GM10266 (cell line): ENCODE data around the gene NTSR1.

Source experiments
- DNase-seq: peaks from one replicate; pipeline ENCODE4 v3.0.0; 2012; ENCODE audit errors: extremely low spot score
- TF ChIP-seq, protein P1 (sequence below): IDR thresholded peaks from 2 replicates; pipeline ENCODE4 v1.5.1; 2012; ENCODE audit warnings: mild to moderate bottlenecking, low read depth; ENCODE audit not compliant: control insufficient read depth, insufficient read depth; ENCODE audit errors: missing control alignments

The NTSR1 gene

DNA sequence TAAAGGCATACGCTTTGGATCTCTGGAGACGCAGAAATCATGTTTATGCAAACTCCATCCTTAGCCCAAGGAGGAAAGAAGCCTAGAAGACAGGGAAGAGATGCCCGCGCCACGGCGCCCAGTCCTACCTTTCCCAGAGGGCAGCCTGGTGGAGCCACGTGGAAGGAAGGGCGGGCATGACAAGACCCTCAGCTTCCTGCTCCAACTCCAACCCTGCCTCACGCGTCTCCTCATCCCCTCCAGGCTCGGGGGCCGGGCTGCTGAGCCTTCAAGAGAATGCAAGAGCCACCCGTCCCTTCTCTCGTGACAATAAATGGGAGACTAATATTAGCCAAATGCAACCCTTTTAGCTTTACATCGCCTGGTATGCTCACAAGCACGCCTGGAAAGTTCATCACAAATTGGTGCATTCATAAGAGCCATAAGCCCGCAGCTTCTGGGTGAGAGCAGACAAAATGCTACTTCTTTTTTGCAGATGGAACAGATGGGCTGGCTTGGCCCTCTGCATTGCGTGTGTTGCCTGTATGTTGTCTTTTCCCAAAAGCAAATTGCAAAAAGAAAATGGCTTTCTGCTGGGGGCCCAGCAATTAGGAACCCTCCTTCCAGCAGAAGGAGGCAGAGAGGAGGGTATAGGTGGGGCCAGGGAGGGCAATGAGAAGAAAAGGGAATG, 8.2 kb upstream of the NTSR1 start:
- TF ChIP-seq, protein P1, sequence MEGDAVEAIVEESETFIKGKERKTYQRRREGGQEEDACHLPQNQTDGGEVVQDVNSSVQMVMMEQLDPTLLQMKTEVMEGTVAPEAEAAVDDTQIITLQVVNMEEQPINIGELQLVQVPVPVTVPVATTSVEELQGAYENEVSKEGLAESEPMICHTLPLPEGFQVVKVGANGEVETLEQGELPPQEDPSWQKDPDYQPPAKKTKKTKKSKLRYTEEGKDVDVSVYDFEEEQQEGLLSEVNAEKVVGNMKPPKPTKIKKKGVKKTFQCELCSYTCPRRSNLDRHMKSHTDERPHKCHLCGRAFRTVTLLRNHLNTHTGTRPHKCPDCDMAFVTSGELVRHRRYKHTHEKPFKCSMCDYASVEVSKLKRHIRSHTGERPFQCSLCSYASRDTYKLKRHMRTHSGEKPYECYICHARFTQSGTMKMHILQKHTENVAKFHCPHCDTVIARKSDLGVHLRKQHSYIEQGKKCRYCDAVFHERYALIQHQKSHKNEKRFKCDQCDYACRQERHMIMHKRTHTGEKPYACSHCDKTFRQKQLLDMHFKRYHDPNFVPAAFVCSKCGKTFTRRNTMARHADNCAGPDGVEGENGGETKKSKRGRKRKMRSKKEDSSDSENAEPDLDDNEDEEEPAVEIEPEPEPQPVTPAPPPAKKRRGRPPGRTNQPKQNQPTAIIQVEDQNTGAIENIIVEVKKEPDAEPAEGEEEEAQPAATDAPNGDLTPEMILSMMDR, result no peak
- no peak for DNase-seq

DNA sequence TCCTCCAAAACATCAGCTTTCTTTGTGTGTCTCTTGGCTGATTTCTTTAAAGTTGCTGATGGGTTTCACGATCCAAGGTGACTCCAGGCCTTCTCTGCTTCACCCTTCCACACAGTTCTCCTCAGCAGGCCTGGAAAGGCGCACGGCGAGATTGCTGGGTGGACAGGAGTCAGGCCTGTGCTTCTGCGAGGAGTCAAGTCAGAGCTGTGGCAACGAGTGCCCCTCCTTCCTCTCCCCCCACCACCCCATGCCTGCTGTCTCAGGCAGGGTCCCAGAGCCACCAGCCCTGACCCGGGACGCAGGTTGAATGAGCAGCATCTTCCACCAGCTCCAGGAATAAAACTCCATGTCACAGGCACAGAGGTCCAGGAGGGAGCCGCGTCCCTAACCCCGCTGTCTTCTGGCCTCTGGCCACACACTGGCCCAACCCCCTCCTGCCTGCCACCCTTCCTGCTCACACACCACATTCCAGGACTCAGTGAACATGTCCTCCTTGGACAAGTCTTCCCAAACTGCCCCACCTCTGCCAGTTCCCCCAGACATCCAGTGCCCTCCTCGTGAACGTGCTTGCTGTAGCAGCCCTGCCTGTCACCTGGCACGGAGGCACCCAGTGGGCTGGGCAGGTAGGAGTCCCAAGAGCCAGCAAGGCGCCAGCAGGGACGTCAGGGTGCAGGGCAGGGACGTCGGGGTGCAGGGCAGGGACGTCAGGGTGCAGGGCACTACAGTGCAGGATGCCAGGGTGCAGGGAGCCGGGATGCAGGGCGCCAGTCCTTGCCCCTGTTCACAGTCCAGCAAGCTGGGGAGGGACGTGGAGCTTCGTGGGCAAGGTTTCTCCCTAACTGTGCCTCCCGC, 7.2 kb upstream of the NTSR1 start:
- DNase-seq, result no peak
- TF ChIP-seq, protein P1, result no peak

DNA sequence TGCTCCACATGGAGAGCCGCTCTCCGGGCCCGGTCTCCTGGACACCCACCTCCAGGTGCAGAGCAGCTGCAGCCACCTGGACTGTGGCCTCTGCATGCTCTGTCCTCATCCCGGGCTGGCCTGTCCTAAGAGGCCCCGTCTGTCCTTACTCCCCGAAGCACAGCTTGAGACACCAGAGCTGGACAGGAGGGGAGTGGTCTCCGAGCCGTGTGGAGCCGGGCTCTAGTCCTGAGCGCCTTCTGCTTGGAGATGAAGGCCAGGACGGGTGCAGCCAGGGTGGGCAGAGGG, 6.7 kb upstream of the NTSR1 start:
- DNase-seq, result no peak
- TF ChIP-seq, protein P1, result no peak

DNA sequence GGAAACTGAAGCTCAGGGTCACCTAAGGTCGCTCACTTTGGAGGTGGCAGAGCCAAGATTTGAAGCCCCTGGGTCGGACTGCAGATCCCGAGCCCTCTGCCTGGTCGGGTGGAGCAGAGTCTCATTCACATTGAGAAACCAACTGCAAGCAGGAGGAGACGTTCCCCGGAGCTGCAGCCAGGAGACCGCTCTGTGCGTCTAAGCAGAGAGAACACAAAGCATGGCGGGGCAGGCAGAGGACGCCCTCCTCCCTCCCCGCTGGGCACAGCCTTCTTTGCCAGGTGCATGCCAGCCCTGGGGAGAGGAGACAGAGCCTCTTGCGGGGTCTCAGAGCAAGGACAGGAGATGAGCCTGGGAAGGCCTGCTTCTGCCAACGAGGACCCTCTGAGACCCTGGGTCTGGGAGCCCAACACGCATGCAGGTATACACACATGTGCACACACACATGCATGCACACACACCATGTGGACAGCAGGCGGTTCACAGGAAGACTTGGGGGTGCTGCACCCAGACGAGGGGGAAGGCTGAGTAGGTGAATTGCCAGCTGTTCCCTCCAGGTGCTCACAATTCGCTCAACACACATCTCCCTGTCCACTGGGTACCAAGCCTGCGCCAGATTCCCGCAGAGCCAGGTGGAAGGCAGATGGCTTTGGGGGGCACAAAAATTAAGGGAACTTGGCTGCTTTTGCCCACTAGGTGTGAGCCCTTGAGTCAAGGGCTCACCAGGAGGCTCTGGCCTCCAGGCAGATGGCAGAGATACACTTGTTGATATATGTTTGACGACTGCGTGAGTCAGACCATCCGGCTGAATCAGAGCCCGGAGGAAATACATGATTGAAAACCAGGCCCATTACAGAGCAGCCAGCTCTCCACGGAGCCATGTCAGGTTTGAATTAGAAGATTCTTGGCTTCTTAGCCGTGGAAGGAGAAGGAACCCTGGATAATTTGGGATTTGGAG, 5.5 kb upstream of the NTSR1 start:
- no peak for DNase-seq
- TF ChIP-seq, protein P1, result no peak

DNA sequence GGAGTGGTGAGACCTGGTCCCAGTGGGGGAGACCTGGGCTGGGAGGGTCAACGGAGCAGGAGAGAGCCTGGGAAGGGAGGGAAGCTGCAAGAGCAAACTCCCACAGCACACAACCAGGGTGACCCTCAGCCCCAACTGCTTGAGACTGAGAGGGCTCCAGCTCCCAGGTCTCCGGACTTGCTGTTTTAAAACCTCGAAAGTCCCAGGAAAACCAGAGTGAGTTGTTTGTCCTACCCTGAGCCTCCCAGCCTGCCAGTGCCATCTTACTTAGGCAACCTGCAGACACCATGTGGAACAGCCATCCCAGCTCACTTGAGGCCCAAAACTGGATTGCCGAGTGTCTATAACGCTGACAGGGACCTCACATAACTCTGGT, 4.8 kb upstream of the NTSR1 start:
- TF ChIP-seq, protein P1, result no peak
- DNase-seq, result no peak

DNA sequence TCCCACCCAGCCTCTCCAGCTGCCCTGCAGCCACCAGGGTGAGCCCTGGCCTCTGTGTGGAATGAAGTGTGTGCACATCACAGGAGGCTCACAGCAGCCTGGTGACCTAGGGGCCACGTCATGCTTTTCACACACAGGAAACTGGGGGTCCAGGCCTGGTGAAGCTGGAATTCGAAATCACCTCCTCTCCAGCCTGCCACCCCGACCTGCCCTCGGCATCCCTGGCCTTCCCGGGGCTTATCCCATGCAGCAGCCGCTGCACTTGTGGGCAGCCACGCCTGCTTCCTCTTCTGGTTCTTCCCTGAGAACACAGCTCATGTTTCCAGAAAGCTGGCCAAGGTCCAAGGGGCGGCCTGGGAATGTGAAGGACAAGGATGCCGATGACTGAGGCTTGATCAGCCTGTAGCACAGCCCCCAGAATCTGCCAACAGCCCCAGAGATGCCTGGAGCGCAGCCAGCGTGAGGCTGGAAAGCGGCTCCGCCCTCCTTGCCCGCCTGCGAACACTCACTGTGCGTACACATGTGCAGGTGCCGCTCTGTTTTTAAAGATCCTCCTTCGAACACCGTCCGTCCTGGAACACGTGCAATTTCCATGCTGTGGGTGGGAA, 4.2 kb upstream of the NTSR1 start:
- no peak for DNase-seq
- TF ChIP-seq, protein P1, result no peak

DNA sequence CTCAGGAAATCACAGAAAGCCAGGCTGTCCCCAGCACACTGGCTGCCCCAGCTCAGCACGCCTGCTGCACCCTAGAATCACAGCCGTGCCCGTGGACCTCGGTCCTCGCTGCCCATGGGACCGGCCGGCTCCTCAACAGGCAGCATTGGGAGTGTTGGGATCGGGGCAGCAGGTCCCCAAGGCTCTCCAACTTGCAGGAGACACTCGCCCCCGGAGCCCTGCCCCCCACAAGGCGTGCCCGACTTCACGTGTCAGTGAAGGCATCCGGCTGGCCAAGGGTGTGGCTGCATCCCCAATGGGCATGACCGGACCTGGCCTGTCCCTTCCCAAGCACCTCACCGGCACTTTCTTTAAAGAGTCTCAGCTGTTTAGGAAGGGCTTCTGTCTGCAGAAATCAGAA, 3.0 kb upstream of the NTSR1 start:
- TF ChIP-seq, protein P1, result no peak
- no peak for DNase-seq
